ENCODE data around the gene PYROXD2. TPM values are rescaled to one million over a fixed set of nuclear protein-coding genes. Genes with fewer than 3 reads are reported as not detected.

Gene PYROXD2
- total RNA-seq, 4 donors from 2014 or later: 0.97 to 6.7 (median 3.8) TPM

GRCh38 chr10:98410135-98410743, 4.7 kb downstream of the PYROXD2 start:
- peak in 1 of 2 donors; percentile 70 for DNase-seq (ENCODE audit: low spot score in 2 of 2)
- WGBS, 2 donors: 74 to 92% methylated on average over 4 of the region's 4 CpGs
- no peak overlapping the region for H3K4me3 ChIP-seq (ENCODE audit: low read depth, poor library complexity, severe bottlenecking)
- TF ChIP-seq POLR2A (IDR thresholded peaks at IDR 0.05) (no peak), CTCF (IDR thresholded peaks at IDR 0.05) (no peak)
- intact Hi-C loops (cut with DNase I; ENCODE audit: low total_unique reads): no loop called here

- WGBS, 2 donors: 89 to 94% methylated on average over 4 of the region's 4 CpGs
- DNase-seq (ENCODE audit: low spot score in 2 of 2): no peak
- H3K4me3 ChIP-seq (ENCODE audit: low read depth, poor library complexity, severe bottlenecking): no peak overlapping the region
- no peak for TF ChIP-seq CTCF (IDR thresholded peaks at IDR 0.05)
- no peak for TF ChIP-seq POLR2A (IDR thresholded peaks at IDR 0.05)
- intact Hi-C loops (cut with DNase I; ENCODE audit: low total_unique reads): no loop called here
These were observed 6.2 kb downstream of the PYROXD2 start for GRCh38 chr10:98408799-98409198.

GRCh38 chr10:98407744-98408241, 7.2 kb downstream of the PYROXD2 start:
- WGBS, 2 donors: 93% methylated on average over 15 to 18 of the region's 18 CpGs
- intact Hi-C loops (cut with DNase I; ENCODE audit: low total_unique reads): no loop called here
- DNase-seq (ENCODE audit: low spot score in 2 of 2): peak in 1 of 2 donors; percentile 73
- TF ChIP-seq POLR2A (IDR thresholded peaks at IDR 0.05): no peak
- TF ChIP-seq CTCF (IDR thresholded peaks at IDR 0.05): no peak
- H3K4me3 ChIP-seq (ENCODE audit: low read depth, poor library complexity, severe bottlenecking): no peak overlapping the region

- intact Hi-C loops (cut with DNase I; ENCODE audit: low total_unique reads): no loop called here
- 66 to 74% methylated on average over 23 of the region's 23 CpGs for WGBS, 2 donors
- TF ChIP-seq CTCF (IDR thresholded peaks at IDR 0.05) (no peak), POLR2A (IDR thresholded peaks at IDR 0.05) (no peak)
These were observed 7.8 kb downstream of the PYROXD2 start for GRCh38 chr10:98407017-98407743.

GRCh38 chr10:98405422-98405821, 9.6 kb downstream of the PYROXD2 start:
- no peak overlapping the region for H3K4me3 ChIP-seq (ENCODE audit: low read depth, poor library complexity, severe bottlenecking)
- DNase-seq (ENCODE audit: low spot score in 2 of 2): no peak
- WGBS, 2 donors: 75 to 90% methylated on average over 12 of the region's 12 CpGs
- TF ChIP-seq POLR2A (IDR thresholded peaks at IDR 0.05) (no peak), CTCF (IDR thresholded peaks at IDR 0.05) (no peak)
- intact Hi-C loops (cut with DNase I; ENCODE audit: low total_unique reads): no loop called here

More at GRCh38 chr10:98407017-98407743, 7.8 kb downstream of the PYROXD2 start:
- H3K4me3 ChIP-seq (ENCODE audit: low read depth, poor library complexity, severe bottlenecking): no peak overlapping the region
- peak in 1 of 2 donors; percentile 56 for DNase-seq (ENCODE audit: low spot score in 2 of 2)

Measured in lower leg skin (tissue), 4 donors.